Hypothalamus (tissue), 51 donors: Measurements from ENCODE around the gene HECTD4.
"Not testable (repeated sequence)": the region's sequence is repeated elsewhere in the genome, so short reads cannot be mapped to it uniquely, and the experiment has no call there.

ENCODE experiments used
- DNase-seq, 51 donors: peaks; one replicate each; lab custom pipeline; 2025; lab: John Stamatoyannopoulos, UW

Gene HECTD4

GRCh38 chr12:112359290-112359689, 22.9 kb downstream of the HECTD4 start:
- DNase-seq = no peak

- no peak for DNase-seq
These were observed 25.0 kb downstream of the HECTD4 start for GRCh38 chr12:112357214-112357613.

GRCh38 chr12:112354399-112354798, 27.8 kb downstream of the HECTD4 start:
- DNase-seq = no peak

- DNase-seq = no peak
These were observed 28.8 kb downstream of the HECTD4 start for GRCh38 chr12:112353393-112353792.

- DNase-seq = no peak
These were observed 29.3 kb downstream of the HECTD4 start for GRCh38 chr12:112352921-112353320.

GRCh38 chr12:112350593-112351592, 31.3 kb downstream of the HECTD4 start:
- DNase-seq = no peak

- DNase-seq = no peak
These were observed 32.8 kb downstream of the HECTD4 start for GRCh38 chr12:112349431-112349830.

- DNase-seq = not testable (repeated sequence)
These were observed 33.3 kb downstream of the HECTD4 start for GRCh38 chr12:112348926-112349325.

GRCh38 chr12:112347581-112347982, 34.6 kb downstream of the HECTD4 start:
- no peak for DNase-seq

- no peak for DNase-seq
These were observed 36.0 kb downstream of the HECTD4 start for GRCh38 chr12:112346194-112346593.

- no peak for DNase-seq
These were observed 38.0 kb downstream of the HECTD4 start for GRCh38 chr12:112344220-112344619.

- DNase-seq = no peak
These were observed 39.6 kb downstream of the HECTD4 start for GRCh38 chr12:112342587-112342986.

- peak in 1 of 51 donors; percentile 11 for DNase-seq
These were observed 41.0 kb downstream of the HECTD4 start for GRCh38 chr12:112341046-112341825.

GRCh38 chr12:112340230-112340629, 42.0 kb downstream of the HECTD4 start:
- DNase-seq = no peak

GRCh38 chr12:112334999-112335398, 47.2 kb downstream of the HECTD4 start:
- not testable (repeated sequence) for DNase-seq

GRCh38 chr12:112333019-112333418, 49.2 kb downstream of the HECTD4 start:
- no peak for DNase-seq

- no peak for DNase-seq
These were observed 50.3 kb downstream of the HECTD4 start for GRCh38 chr12:112331886-112332285.

GRCh38 chr12:112330706-112331105, 51.5 kb downstream of the HECTD4 start:
- no peak for DNase-seq

GRCh38 chr12:112328456-112329124, 53.6 kb downstream of the HECTD4 start:
- DNase-seq = no peak

- no peak for DNase-seq
These were observed 54.9 kb downstream of the HECTD4 start for GRCh38 chr12:112327209-112327938.
